Cardiac ventricle fibroblast (primary cell): ENCODE results near the gene COL17A1. TPM values are rescaled to one million over a fixed set of nuclear protein-coding genes. Genes with fewer than 3 reads are reported as not detected.

Experiments used
- total RNA-seq: library from RNA; depleted of rRNA; stranded (reverse); fragments of >200 nt; gene quantifications from 2 replicates; pipeline ENCODE4 v1.2.3, GENCODE V29; 2015

The COL17A1 gene
- total RNA-seq = 0.15 and 0.19 TPM in 2 replicates

DNA sequence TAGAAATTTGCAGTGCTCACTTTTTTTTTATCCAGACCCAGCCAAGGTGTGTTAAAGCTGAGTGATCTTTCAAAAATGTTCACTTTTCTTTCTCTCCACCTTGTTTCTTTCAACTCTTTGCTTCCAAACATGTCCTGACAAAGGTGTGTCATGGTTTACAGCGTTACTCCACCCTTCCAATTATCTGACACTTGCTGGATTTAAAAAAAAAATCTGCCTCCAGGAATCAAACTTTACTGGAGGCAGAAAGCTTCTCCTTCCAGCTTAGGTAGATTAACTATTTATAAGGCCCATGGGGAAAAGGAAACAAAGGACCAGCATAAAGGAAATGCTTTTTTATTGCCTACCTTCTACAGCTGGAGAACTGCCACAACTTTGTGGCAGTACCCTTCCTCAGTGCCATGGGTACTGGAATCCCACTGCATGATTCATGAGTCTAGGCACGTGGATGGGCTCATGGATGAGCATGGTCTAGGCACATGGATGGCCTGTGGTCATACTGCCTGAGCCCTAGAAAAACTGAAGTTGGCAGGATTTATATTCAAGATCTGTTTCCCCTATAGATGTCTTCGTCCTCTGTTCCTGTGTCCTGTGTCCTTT is at the start of gene COL17A1:
TSS of gene COL17A1 (minus strand) at position 80 of the 600 bp plus-strand sequence. CDS start 5,207 bp downstream, outside the sequence.

DNA sequence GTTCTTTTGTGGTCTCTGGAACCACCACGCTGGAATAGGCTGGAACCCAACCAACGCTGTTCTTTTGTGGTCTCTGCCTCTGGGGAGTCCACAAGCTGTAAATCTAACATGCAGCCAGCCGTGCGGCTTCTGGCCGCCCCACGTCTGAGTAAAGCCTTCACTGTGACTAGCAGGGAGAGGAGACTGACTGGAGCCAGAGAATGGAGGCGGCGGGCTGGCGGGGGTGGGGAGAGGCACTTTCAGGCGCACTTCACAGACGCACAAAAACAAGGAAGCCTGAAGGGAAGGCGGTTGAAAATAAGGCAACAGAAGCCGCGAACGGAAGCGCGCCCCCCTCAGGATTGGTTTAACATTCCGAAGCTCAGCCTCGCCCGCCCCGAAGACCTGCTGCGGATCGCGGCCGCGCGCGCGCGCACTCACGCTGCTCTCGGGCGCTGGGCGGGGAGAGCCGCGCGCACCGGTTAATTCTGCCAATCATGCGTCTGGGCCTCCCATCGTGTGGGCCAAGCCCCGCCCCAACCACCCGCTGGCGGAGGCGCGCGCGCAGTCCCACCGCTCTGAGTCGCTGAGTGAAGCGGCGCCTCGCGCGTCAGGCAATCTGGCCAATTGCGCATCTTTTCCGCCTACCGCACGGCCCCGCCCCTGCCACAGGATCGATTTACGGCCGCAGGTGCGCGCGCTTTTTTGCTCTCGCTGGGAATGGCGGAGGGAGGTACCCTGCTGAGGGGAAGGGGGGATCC is 36.0 kb upstream of the COL17A1 start, which contains the start of gene SFR1:
TSS of gene SFR1 (plus strand) at position 687 of the 740 bp plus-strand sequence. CDS start at position 700, 13 bp downstream.

Other genes with a start within 250 kb of the COL17A1 start
- gene SH3PXD2A, start 230.3 kb downstream of the COL17A1 start, total RNA-seq = 26.0 and 27.3 TPM in 2 replicates
- 17.7 and 18.8 TPM in 2 replicates for gene STN1, start 167.7 kb downstream of the COL17A1 start, total RNA-seq
- gene SLK, start 118.7 kb downstream of the COL17A1 start, total RNA-seq = 23.9 and 24.7 TPM in 2 replicates
- gene SFR1, start 36.3 kb upstream of the COL17A1 start, total RNA-seq = 5.8 and 6.6 TPM in 2 replicates
- 0.06 and 0.15 TPM in 2 replicates for gene CFAP43, start 146.5 kb upstream of the COL17A1 start, total RNA-seq
- gene GSTO1, start 169.0 kb upstream of the COL17A1 start, total RNA-seq = 104 and 145 TPM in 2 replicates
- gene GSTO2, start 183.3 kb upstream of the COL17A1 start, total RNA-seq = 0.25 and 0.54 TPM in 2 replicates